Measurements from ENCODE around the gene RHBDD2.

GRCh38 chr7:75931680-75932079, 52.8 kb downstream of the RHBDD2 start:
- TF ChIP-seq, protein P1, sequence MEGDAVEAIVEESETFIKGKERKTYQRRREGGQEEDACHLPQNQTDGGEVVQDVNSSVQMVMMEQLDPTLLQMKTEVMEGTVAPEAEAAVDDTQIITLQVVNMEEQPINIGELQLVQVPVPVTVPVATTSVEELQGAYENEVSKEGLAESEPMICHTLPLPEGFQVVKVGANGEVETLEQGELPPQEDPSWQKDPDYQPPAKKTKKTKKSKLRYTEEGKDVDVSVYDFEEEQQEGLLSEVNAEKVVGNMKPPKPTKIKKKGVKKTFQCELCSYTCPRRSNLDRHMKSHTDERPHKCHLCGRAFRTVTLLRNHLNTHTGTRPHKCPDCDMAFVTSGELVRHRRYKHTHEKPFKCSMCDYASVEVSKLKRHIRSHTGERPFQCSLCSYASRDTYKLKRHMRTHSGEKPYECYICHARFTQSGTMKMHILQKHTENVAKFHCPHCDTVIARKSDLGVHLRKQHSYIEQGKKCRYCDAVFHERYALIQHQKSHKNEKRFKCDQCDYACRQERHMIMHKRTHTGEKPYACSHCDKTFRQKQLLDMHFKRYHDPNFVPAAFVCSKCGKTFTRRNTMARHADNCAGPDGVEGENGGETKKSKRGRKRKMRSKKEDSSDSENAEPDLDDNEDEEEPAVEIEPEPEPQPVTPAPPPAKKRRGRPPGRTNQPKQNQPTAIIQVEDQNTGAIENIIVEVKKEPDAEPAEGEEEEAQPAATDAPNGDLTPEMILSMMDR (conservative IDR thresholded peaks at IDR 0.05) = no peak
- TF ChIP-seq ZFX (IDR thresholded peaks at IDR 0.05) = no peak

All from C4-2B (cell line).